ENCODE measurements around the gene PACSIN2.

DNA sequence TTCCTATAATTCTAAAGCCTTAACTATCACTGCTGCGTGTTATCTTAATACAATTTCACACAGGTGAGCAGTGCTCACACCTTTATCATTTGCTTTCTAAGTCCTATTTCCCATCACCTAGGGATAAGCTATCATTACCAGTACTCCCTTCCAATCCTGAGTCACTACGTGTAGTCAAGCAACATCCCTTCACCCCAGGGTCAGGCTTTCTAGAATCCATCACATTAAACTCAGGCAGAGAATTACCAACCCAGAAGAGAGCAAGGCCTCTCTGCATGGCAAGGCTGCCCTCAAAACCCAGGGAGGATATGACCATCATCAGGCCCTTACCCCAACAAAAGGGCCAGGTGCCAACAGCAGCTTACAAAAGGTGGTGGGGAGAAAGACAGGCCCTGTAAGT is 9.8 kb downstream of the PACSIN2 start:
- TF ChIP-seq GATA2 (IDR thresholded peaks at IDR 0.05; ENCODE audit: low read depth, low read length) (no peak), GATA3 (IDR thresholded peaks at IDR 0.05; ENCODE audit: low read depth, low read length) (no peak)
